RPMI7951 (cell line): ENCODE measurements around the gene BHLHE23. TPM values are rescaled to one million over a fixed set of nuclear protein-coding genes. Genes with fewer than 3 reads are reported as not detected.

Source experiments
- DNase-seq: peaks from one replicate; pipeline ENCODE4 v3.0.0-alpha.2; 2012; ENCODE audit warnings: low read depth
- total RNA-seq: library from RNA; depleted of rRNA; stranded (reverse); fragments of >200 nt; shearing (Covaris generic); gene quantifications from 2 replicates; pipeline ENCODE4 v1.2.3, GENCODE V29; 2014; rRNA removed

Gene BHLHE23
- total RNA-seq, result not detected in 2 replicates

DNA sequence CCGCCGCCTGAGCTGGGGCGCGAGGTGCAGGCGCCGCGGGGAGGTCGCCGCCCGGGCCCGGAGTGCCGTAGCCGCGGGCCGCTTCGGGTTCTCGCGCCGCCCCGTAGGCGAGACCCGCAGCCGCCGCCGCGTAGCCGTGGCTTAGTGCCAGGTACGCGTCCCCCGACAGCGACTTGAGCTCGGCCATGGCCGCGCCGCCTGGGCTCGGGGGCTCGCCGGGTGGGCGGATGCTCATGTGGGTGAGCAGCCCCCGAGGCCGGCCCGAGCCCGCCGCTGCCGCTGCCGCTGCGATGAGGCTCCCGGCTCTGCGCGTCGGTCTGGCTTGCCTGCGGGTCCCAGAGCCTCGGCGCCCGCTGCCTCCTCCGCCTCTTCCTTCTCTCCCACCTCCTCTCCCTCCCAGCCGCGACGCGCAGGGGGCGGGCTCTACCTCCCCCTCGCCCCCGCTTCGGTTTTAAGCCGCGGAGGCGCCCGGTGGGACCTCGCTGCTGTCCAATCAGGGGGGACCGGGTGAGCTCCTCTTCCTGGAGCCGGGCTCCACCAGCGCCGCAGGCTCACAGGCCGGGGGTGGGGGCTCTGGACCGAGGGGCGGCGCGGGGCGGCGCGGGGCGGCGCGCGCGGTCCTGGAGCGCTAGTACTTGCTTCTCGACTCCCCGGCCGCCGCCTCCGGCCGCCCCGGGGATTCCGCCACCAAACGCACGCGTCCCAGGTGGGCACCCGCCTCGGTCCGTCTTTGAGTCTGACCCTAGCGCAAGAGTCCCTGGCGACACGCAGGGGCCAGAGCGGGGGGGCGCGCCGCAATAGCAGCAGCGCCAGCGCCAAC, at the start of gene BHLHE23:
BHLHE23 (minus strand) TSS at position 425 of the 820 bp plus-strand sequence; CDS start at position 235, 190 bp downstream.
- DNase-seq, result no peak

DNA sequence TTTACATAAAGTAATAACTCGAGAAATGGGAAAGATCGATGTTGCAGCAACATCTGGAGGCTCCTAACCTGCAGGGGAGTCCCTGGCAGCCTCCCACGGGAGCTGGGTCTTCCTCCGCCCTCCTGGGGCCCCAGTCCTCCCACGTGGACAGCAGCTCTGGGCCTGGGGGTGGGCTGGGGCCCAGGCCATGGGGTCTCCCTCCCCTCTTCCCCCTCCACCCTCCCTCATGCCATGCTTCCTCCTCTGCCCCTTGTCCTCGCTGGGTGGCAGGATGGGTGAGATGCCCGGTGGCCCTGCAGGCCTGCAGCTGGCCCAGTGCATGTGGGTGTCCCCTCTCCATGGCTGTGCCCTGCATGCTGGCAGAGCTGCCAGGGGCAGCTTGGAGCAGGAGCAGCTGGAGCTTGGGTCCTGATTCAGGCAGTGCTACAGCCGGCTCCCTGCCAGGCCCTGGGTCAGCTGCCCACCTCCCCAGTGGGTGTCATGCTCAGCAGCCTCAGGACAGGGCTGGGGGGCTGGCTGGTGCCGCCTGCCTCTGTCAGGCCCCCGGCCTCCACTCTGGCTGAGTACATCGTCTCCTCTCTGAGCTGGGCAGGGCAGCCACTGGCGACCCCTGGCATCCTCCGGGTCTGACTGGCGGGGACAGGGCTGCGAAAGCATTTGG, 48.9 kb upstream of the BHLHE23 start:
- DNase-seq, result no peak

DNA sequence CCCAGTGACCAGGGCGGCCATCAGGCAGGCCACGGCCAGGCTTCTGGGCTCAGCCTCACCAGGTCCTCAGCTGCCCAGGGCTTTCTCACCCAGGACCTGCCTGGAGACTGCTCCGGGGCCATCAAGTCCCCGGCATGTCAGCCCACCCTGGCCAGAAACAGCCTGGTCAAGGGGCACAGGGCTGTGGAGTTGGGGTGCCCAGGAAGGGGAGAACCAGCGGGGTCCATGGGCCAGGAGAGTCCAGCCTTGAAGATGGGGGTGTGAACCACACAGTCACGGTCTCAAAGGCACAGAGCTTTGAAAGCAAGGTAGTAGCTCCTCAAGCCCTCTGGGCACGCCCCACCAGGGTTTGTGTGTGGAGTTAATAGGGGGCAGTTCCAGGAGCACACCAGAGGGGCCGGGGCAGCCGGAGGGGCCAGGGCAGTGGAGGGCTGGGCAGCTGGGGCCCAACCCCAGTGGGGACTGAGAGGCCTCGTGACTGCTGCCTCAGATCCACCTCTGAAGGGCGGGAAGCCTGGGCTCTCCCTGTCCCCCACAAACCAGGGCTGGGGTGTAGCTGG, 48.0 kb upstream of the BHLHE23 start:
- no peak for DNase-seq

DNA sequence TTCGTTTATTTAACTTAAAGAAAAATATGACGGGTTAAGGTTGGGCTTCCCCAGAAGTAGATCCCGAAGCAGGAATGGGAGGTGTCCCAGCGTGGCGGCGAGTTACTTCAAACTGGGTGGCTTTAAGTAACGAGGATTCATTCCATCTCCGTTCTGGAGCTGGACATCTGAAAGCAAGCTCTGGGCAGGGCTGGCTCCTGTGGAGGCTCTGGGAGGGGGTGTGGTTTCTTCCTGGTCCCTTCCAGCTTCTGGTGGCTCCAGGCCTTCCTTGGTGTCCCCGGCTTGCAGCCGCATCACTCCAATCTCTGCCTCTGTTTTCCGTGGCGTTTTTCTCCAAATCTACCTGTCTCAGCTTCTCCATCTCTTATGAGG, 47.3 kb upstream of the BHLHE23 start:
- DNase-seq, result no peak

DNA sequence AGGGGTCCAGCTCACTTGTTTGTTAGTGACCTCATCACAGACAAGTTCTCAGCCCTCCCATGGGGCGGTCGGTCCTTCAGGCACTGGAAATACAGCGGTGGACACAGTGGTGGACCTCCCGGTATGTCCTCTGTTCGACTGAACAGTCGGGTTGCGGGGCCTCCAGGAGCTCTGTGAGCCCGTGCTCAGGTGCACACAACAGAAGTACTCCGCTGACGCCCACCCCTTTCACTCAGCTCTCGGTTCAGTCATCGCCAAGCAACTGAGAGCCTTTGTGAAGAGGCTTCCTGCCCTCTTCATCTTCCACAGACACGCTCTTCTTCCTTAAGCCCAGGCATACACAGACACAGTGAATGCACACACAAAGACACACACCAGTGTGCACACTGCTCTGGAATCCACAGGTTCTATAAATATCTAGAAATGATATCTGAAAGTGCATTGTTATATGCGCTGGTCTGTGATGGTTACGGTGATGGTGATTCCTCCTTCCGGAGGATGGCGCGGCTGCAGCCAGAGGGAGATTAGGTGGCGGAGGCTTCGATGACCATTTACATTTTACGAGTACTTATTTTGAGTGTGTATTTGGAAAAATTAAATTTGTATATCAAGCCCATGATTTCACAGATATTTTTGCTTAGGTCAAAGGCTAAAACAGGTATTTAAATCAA, 46.8 kb upstream of the BHLHE23 start:
- no peak for DNase-seq

DNA sequence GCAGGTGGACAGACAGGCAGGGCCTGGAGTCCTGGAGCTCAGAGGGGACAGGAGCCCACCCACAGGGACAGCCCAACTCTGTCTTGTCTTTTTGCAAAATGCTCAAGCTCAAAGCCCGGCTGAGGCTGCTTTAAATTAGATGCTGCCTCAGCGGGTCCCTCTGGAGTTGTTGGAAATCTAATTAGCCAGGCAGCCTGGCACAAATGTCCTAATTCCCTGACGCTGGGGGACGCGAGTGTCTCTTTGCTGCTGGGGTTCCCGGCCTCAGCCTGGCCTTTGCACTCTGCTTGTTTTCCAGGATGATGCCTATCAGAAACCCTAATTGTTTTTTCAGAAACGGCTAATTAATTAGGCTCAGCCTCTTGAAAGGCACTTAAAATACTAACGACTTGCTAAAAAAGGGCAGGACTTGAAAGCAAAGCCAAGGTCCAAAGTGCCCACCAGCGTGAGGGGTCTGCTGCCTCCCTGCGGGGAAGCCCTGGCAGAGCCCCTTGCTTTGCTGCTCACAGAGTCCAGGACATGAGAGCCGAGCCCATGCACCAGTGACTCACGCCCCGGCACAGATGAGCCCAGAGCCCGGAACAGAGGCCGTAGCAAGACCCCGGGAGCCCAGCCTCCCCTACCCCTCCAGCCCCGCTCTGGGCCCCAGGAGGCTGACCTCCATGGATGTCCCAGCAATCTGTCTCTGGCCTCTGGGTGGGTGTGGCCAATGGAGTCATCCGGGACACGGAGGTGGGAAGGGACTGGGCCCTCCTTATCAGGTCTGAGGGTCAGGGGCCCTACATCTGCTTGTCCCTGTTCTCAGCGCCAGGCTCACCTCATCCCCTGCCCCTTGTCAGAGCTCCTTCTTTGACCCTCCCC, 46.0 kb upstream of the BHLHE23 start:
- no peak for DNase-seq

- DNase-seq, result no peak
These were observed 45.1 kb upstream of the BHLHE23 start for GRCh38 chr20:63051911-63052310.

- DNase-seq, result no peak
These were observed 44.6 kb upstream of the BHLHE23 start for GRCh38 chr20:63051186-63051860.

DNA sequence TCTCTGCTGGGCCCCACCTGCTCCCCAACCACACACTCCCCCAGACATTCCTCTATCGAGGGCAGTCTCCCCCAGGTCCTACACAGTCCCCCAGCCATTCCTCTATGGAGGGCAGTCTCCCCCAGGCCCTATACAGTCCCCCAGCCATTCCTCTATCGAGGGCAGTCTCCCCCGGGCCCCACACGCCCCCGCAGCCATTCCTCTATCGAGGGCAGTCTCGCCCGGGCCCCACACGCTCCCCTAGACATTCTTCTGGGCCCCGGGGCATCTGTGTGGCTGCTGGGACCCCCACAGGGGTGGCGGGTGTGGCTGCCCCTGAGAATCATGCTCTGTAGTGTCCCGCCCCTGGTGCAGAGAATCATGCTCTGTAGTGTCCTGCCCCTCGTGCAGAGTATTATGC, 43.6 kb upstream of the BHLHE23 start:
- DNase-seq, result no peak

DNA sequence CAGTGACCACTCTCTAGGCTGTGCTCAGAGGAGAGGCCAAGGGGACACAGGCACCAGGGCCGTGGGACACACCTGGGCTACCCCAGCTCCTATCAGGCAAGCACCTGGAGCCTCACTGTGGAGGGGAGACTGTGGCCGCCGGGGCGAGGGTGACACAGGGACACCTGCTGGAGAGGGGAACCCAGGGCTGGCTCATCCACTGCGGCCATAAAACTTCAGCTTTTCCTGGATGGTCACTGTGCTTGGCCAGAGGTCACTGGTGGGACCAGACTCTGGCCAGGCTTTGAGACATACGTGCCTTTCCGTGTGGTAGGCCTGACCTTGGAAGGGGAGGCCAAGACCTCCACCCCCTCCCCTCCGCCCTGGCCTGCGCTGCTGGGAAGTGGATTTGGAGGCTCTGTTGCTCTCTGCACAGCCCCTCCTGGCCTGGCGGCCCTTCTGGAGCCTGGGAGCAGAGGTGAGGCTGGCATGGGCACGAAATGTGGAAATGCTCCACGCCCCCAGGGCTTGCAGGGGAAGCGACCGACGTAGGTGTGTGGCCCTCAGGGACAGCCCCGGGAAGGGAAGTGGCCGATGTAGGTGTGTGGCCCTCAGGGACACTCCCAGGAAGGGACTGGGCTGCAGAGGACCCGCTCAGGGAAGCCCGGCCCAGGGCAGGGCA, 42.9 kb upstream of the BHLHE23 start:
- no peak for DNase-seq

GRCh38 chr20:63049191-63049518, 42.4 kb upstream of the BHLHE23 start:
- DNase-seq, result no peak

DNA sequence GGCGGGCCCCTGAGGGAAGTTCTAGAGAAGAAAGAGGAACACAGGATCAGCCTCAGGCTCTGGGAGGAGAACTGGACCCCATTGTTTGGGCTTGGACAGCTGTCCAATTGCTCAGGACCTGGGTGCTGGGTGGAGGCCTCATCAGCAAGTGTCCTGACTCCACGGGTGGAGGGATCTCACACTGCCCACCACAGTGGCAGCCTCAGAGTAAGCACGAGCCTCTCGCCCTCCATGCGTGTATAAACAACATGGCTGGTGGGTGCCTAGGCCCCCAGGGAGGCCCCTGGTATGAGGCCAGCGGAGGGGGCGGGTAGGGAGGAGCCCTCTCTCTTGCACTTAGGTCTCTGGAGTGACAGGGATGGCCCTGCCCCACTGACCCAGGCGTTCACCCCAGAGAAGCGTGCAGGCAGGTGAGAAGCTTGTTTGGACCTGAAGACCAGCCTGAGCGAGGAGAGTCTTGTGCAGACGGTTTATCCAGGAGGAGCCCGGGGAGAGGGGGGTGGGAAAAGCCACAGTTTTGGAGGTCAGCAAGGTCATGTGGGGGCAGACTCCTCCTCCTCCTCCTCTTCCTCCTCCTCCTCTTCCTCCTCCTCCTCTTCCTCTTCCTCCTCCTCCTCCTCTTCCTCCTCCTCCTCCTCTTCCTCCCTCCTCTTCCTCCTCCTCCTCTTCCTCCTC, 41.9 kb upstream of the BHLHE23 start:
- no peak for DNase-seq

- DNase-seq, result no peak
These were observed 41.2 kb upstream of the BHLHE23 start for GRCh38 chr20:63047946-63048345.

DNA sequence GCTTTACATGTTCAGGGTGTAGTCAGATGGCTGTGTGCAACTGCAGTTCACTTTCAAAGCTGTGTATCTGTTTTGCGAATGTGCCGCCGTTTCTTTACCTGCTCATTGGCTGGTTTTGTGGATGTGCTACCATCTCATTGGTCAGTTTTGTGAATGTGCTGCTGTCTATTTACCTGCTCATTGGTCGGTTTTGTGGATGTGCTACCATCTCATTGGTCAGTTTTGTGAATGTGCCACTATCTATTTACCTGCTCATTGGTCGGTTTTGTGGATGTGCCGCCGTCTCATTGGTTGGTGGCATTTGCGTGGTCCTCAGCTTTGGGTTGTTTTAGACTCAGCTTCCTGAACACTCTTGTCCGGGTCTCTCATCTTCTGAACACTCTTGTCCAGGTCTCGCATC, 40.5 kb upstream of the BHLHE23 start:
- DNase-seq, result peak; percentile 11

GRCh38 chr20:63046841-63047240, 40.1 kb upstream of the BHLHE23 start:
- DNase-seq, result no peak

DNA sequence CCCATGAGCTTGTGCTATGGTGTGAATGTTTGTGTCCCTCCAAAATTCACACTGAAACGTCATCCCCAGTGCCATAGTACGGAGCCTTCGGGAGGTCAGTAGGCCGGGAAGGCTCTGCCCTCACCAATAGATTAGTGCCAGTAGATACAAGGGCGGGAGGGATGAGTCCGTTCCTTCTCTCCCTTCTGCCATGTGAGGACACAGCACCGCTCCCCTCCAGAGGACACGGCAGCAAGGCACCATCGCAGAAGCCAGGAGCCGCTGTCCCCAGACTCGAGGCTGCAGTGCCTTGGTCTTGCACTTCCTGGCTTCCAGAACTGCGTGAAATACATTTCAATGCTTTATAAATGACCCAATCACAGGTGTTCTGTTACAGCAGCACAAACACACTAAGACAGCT, 39.2 kb upstream of the BHLHE23 start:
- no peak for DNase-seq

GRCh38 chr20:63045401-63045800, 38.6 kb upstream of the BHLHE23 start:
- no peak for DNase-seq

- DNase-seq, result no peak
These were observed 37.8 kb upstream of the BHLHE23 start for GRCh38 chr20:63044605-63045004.

DNA sequence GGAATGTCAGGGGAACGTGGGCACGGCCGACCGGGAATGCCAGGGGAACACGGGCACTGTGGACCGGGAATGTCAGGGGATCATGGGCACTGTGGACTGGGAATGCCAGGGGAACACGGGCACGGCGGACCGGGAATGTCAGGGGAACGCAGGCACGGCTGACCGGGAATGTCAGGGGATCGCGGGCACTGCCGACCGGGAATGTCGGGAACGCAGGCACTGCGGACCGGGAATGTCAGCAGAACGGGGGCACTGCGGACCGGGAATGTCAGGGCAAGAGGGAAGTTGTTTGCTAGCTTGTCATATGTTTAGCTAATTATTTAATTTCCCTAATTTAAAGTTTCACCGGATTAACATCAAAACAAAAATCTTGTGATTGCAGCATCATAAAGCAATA, 37.4 kb upstream of the BHLHE23 start:
- no peak for DNase-seq
